HG02852 (cell line): ENCODE data around the gene NXN.
"Not testable (repeated sequence)": the region's sequence is repeated elsewhere in the genome, so short reads cannot be mapped to it uniquely, and the experiment has no call there.

Experiments
- ATAC-seq: cut with Tn5 transposase; IDR thresholded peaks from one replicate; pipeline ENCODE4 v1.9.1; 2021; ENCODE audit warnings: mild to moderate bottlenecking, moderate library complexity; ENCODE audit not compliant: unreplicated experiment

NXN gene

GRCh38 chr17:804541-805435 is 174.8 kb downstream of the NXN start:
- no peak for ATAC-seq

- ATAC-seq = no peak
Measured at GRCh38 chr17:802901-803881, 176.4 kb downstream of the NXN start.

DNA sequence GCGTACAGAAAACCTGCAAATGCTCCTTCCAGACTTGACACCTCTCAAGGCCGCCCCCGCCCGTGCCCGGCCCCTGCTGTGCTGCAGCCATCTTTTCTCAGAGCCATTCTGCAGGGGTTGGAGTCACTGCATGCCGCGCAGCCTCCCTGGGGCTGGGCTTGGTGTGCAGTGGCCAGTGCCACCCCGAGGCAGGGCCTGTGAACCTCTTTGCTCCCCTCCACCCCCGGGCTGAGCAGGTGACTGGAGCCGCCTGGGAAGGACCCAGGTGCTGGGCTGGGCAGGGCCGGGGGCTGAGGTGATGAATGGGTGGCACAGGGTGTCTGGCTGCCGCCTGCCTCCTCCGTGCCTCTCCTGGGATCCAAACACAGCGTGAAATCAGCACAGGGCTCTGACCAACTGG is 177.1 kb downstream of the NXN start:
- no peak for ATAC-seq

DNA sequence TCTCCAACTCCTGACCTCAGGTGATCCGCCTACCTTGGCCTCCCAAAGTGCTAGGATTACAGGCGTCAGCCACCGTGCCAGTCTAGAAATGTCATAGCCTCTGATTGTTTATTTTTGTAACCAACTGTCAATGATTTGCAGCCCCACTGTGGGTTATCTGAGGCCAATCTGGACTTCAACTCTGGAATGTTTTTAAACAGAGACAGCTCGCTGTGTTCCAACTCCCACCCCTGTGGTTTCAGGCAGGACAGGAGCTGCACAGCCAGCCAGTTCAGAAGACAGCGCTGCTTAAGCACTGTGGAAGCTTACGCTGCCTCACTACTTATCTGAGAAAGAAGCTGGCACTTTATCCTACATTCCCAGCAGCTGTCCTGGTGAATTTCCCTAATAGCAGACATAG is 177.9 kb downstream of the NXN start:
- ATAC-seq = no peak

DNA sequence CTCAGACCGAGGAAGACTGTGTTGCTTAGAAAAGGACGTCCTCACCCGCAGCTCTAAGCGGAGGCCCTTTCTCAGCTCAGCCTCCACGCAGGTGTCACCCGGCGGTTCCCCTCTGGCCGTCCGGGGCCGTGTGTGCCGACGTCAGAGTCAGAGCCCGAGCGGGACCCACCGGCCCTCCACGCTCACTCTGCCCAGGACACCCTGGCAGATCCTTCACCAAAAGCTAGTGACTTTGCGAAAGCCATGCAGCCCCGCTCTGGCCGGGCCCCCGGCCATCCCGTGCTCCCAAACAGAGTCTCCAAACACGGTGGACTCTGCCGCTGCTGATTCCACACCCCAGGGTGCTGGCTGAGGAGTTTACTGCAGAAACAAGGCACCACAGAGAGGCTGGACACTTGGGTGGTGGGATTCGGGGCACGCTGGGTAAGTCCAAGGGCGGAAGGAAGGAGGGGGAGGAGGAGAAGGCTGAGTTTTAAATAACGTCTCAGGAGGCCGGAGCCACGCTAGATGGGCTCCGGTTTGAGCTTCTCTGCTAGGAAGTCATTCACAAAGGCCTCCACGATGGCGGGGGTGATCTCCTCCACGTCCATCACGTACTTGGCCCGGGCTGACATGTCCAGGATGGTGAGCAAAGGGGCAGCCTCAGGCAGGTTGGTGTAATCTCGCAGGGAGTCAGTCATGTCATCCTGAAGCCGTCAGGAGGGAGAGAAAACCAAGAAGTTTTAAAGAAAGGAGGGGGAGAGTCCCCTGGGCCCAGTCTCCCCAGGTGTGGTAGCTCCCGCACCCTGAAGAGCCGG is 178.9 kb downstream of the NXN start:
- ATAC-seq = no peak

DNA sequence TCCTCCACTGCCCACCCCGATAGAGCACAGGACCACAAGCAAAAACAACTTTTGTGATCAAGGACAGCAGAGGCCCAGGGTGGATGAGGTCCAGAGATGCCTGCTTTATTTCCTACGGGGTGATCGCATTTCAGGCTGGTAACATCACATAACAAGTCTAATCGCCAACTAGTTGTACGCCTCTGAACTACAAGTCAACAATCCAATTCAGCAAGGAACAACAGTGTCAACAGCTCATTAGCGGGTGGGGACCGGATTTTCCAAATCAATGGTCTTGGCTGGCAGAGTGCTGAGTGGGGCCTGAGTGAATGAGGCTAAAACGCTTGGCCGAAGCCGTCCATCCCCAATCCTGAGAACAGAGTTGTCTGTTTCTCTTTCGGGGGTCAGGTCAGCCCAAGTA is 180.3 kb downstream of the NXN start:
- no peak for ATAC-seq

DNA sequence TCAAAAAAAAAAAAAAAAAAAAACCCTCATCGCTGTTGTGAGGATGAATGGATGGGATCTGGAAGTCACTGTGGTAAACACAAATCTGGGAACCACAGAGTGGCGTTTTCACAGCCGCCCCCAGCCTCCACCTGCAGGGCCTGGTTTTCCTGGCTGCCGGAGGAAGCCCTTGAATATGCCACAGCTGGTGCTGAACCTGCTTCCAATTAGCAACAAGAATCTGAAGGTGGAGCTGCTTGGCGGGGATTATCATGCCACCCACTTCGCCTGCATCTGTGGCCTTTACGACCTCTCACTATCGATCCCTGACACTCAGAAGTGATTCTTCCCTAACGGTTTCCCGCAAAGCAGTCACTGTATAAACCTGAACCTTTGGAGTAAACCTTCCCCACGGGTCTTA is 181.3 kb downstream of the NXN start:
- ATAC-seq = no peak

- ATAC-seq = no peak
Measured at GRCh38 chr17:797236-797840, 182.2 kb downstream of the NXN start.

GRCh38 chr17:796609-797008 is 183.0 kb downstream of the NXN start:
- no peak for ATAC-seq

DNA sequence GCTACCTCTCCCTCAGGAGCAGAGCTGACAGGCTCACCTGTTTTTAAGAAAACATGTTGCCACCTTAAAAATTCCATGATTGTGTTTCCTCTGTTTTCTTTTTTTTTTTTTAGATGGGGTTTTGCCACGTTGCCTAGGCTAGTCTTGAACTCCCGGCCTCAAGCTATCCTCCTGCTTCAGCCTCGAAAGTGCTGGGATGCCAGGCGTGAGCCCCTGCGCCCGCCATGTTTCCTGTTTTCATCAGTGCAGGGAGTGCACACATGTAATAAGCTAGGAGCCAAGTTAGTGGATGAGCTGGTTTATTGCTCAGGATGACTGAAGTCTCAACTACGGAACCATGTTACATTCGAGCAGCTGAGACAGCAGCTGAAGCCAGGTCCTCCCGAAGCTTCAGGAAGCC is 183.9 kb downstream of the NXN start:
- ATAC-seq = no peak

DNA sequence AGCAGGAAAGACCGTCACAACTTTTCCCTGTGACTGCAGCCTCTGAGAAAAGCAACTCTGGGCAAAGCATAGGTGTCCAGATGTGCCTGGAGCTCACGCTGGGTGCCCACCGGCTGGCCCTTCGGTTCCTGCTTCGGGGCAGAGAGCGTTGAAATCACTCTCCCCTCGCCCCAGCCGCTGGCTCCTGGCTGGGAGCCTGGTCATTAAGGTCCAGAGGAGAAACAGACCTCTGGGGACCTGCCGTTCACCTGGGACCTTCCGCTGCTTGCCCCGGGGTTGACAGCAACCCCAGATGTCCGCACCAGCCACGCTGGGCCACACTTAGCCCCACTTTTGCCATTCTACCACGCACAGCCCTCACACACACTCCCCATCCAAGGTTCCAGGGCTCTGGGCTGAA is 184.3 kb downstream of the NXN start:
- no peak for ATAC-seq

DNA sequence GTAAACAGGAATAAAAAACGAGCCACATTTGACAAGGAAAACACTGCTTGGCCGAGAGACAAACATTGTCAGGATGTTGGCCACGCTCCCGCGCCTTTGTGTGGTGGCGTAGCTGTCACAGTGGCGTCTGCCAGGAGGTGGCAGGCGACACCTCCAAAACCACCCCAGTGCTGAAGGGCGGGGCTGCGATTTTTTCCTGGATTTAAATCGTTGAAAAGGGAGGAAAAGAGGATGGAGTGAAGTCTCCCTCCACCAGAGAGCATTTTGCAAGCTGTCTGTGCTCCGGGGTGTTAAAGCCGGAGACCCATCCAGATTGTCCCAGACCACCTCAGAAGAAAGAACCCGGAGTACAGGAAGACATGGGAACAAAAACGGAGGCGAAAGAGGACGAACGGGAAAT is 184.7 kb downstream of the NXN start:
- no peak for ATAC-seq

GRCh38 chr17:792277-792676 is 187.3 kb downstream of the NXN start:
- no peak for ATAC-seq

DNA sequence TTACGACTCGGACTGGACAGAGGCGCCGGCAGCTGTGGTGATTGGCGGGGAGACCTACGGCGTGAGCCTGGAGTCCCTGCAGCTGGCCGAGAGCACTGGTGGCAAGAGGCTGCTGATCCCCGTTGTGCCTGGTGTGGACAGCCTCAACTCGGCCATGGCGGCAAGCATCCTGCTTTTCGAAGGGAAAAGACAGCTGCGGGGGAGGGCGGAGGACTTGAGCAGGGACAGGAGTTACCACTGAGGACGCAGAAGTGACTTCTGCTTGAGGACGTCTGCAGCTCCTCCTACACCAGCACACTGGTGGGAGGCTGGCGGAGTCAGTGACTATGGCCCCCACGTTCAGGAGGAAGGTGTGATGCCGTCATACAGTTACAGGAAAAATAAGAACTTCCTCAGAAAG is 187.7 kb downstream of the NXN start:
- no peak for ATAC-seq

DNA sequence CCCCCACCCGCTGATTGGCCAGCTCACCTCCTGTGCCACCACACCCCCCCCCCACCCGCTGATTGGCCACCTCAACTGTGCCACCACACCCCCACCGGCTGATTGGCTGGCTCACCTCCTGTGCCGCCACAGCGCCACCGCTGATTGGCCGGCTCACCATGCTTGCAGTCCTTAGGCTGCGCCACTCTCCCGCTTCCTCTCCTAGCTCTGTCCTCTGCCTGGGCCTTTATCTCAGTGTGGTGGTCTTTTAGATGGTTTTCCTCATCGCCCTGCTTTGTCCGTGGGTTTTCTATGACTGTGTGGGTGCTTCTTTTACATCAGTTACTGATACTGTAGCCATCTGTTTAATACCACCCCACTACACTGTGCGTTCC is 188.7 kb downstream of the NXN start:
- ATAC-seq = not testable (repeated sequence)

DNA sequence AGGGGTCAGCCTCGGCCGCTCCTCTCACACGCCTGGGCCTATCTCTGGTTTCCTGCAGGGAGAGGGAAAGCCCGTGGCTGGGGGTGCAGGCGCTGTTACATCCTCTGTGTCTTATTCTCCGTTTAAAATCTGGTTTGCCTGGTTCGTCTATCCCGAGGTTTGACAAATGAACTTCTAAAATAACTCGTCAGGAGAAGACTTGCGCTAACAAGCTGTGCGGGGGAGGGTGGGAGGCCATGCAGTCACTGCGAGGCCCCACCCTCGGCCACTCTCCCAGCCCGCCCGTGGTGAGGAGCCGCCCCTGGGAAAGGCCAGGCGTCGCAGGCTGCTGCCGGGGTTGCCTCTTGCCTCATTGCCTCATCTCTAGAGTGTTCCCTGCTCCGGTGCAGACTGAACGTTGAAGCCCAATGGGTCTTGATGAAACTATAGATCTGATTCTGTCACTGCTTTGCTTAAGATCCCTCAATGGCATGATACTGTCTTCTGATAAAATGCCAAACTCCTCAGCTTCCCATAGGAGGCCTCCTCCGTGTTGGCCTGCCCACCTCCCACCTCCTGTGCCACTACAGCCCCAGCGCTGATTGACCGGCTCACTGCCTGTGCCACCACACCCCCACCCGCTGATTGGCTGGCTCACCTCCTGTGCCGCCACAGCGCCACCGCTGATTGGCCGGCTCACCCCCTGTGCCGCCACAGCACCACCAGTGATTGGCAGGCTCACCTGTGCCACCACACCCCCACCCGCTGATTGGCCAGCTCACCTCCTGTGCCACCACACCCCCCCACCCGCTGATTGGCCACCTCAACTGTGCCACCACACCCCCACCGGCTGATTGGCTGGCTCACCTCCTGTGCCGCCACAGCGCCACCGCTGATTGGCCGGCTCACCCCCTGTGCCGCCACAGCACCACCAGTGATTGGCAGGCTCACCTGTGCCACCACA is 189.4 kb downstream of the NXN start:
- not testable (repeated sequence) for ATAC-seq

GRCh38 chr17:789160-789840 is 190.3 kb downstream of the NXN start:
- ATAC-seq = no peak

- ATAC-seq = no peak
Measured at GRCh38 chr17:788551-788950, 191.0 kb downstream of the NXN start.

GRCh38 chr17:787641-788221 is 191.8 kb downstream of the NXN start:
- no peak for ATAC-seq
